Activated naive CD4-positive, alpha-beta T cell treated with anti-CD3 and anti-CD28 coated beads for 36 hours (primary cell): ENCODE measurements around the gene GPC6. TPM values are rescaled to one million over a fixed set of nuclear protein-coding genes. Genes with fewer than 3 reads are reported as not detected.

Experiments
- CTCF ChIA-PET: fragments of 350-600 bp; sonication (Branson Sonifier 250); formaldehyde crosslinking; loops from one replicate; lab custom pipeline; 2021; ENCODE audit warnings: antibody characterized with exemption; lab: Charles Lee
- DNase-seq: peaks from one replicate; pipeline ENCODE4 v3.0.0-alpha.2; 2020
- H3K27ac Mint-ChIP-seq: one replicate; pipeline ENCODE4 v1.8.0; 2021; ENCODE audit warnings: mild to moderate bottlenecking, mixed read lengths
- H3K27me3 Mint-ChIP-seq: one replicate; pipeline ENCODE4 v1.8.0; 2021; ENCODE audit warnings: low read depth, mixed read lengths
- H3K36me3 Mint-ChIP-seq: one replicate; pipeline ENCODE4 v1.8.0; 2021; ENCODE audit warnings: low read depth, mixed read lengths
- H3K4me1 Mint-ChIP-seq: one replicate; pipeline ENCODE4 v1.8.0; 2021; ENCODE audit warnings: low read depth, mixed read lengths
- H3K4me3 Mint-ChIP-seq: one replicate; pipeline ENCODE4 v1.8.0; 2021; ENCODE audit warnings: mild to moderate bottlenecking, moderate library complexity, mixed read lengths
- H3K9me3 Mint-ChIP-seq: one replicate; pipeline ENCODE4 v1.8.0; 2021; ENCODE audit warnings: mixed read lengths
- intact Hi-C: fragments of 100-400 bp; cut with micrococcal nuclease; formaldehyde crosslinking; loops from one replicate; pipeline ENCODE4 v1.15.1; 2023
- total RNA-seq, 2 experiments: library from RNA; stranded (reverse); gene quantifications; one replicate each; pipeline ENCODE4 v1.2.3, GENCODE V29; 2021

The GPC6 gene
- total RNA-seq, 2 experiments from 2014 or later: not detected

DNA sequence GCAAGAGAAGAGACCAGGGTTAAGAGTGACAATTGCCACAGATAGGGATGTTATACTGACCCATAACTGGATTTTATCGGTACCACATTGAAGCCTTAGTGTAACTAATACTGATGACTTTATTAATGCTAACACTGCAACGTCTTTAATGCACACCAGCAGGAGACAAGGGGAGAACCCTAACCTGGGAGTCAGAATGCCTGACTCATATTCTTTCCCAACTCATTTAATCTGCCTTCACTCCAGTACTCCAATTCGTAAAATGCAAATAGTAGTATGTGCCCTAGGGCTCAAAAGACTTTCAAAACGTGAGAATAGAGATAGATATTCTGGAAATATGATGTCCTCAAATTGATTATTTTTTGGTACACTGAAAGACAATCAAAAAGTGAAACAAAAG lies 62.4 kb downstream of the GPC6 start:
- no peaks in the 10 kb centered on the region for H3K36me3 Mint-ChIP-seq
- no peaks in the 10 kb centered on the region for H3K27me3 Mint-ChIP-seq
- H3K4me3 Mint-ChIP-seq: no peak overlapping the region
- no peaks in the 10 kb centered on the region for H3K9me3 Mint-ChIP-seq
- no peak for DNase-seq
- peaks cover 8% of the 10 kb centered on the region for H3K4me1 Mint-ChIP-seq
- no peak overlapping the region for H3K27ac Mint-ChIP-seq
- CTCF ChIA-PET: no interaction called here
- intact Hi-C loops: no loop called here

DNA sequence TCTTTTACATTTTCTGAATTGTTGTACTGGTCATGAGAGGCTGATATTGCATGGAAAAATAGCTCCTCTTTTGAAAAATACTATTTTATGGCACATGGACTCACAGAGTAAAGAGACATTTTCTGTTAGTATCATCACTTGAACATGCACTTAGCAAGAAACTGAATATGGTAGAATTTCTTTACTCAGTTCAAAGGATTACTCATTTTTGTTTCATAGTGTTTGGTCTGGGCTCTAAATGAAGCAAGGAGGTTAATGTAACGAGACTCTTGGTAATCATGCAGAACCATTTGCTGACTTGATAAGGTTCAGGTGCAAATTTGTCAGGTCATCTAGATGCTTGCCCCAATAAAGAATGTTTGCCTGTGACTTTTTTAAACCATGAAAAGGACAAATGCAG lies 63.2 kb downstream of the GPC6 start:
- no peak for DNase-seq
- intact Hi-C loops: loop anchor here (5.0 kb wide), 1 partner anchor 1127 kb away; no protein-coding TSS in a partner anchor
- CTCF ChIA-PET: no interaction called here
- Mint-ChIP-seq H3K27ac (no peak overlapping the region), H3K4me3 (no peak overlapping the region), H3K4me1 (peaks cover 8% of the 10 kb centered on the region), H3K36me3 (no peaks in the 10 kb centered on the region), H3K9me3 (no peaks in the 10 kb centered on the region), H3K27me3 (peaks cover 2% of the 10 kb centered on the region)

DNA sequence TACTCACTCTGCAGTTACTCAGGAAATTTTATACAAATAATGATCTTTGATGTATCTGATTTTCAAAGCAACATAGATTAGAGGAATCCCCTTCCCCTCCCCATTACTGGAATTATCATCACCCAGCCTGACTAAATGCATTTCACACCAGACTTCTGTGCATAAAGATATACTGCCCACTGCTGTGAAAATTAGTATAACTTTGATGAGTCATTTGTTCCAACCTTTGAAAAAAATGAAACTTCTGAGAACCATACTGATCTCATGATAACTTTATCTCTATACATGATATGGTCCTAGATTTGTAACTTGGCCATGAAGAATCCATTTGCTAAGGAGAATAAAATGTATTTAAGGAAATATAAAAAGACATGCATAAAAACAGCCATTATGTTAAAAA lies 63.9 kb downstream of the GPC6 start:
- intact Hi-C loops: loop anchor here (5.0 kb wide), 1 partner anchor 1127 kb away; no protein-coding TSS in a partner anchor
- Mint-ChIP-seq H3K9me3 (no peaks in the 10 kb centered on the region), H3K4me3 (no peak overlapping the region), H3K27me3 (peaks cover 2% of the 10 kb centered on the region), H3K27ac (no peak overlapping the region), H3K4me1 (peaks cover 8% of the 10 kb centered on the region), H3K36me3 (no peaks in the 10 kb centered on the region)
- no peak for DNase-seq
- CTCF ChIA-PET: no interaction called here

DNA sequence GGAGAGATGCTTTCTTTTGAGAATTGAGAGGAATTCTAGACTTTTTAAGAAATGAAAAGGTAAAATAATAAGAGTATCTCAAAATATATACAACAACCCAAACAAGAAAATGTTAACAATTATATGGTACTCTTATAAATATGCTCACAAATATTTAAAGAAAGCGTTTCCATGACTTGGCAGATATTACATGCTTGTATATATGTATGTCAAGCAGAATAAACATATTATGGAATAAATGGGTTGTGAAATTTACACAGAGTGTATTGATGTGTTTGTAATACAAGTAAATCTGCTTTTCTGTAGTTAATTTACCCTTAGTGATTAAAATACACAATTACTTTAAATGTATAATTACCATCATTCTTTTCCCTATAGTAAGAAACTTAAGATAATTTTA lies 65.8 kb downstream of the GPC6 start:
- DNase-seq: no peak
- peaks cover 8% of the 10 kb centered on the region for H3K4me1 Mint-ChIP-seq
- H3K4me3 Mint-ChIP-seq: no peak overlapping the region
- no peak overlapping the region for H3K27ac Mint-ChIP-seq
- H3K27me3 Mint-ChIP-seq: peaks cover 2% of the 10 kb centered on the region
- intact Hi-C loops: loop anchor here (5.0 kb wide), 1 partner anchor 1125 kb away; no protein-coding TSS in a partner anchor
- CTCF ChIA-PET: no interaction called here
- no peaks in the 10 kb centered on the region for H3K9me3 Mint-ChIP-seq
- no peaks in the 10 kb centered on the region for H3K36me3 Mint-ChIP-seq

DNA sequence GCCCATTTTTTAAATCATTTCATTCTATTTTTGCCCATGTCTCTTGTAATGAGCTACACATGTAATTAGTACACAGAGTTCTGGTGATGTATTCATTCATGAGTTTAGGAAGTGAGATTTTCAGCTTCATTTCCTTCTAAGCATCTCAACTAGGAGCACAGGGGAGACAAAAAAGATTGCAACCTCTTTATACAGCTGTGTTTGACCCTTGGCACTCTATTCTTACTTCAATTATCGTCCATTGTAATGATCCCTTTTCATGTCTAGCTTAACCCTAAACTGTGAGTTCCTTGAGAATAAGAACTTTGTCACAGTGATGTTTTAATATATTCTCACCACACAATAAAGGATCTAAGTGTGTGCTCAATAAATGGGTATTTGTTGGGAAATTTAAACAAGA lies 67.1 kb downstream of the GPC6 start:
- H3K4me1 Mint-ChIP-seq: peaks cover 8% of the 10 kb centered on the region
- no peak overlapping the region for H3K27ac Mint-ChIP-seq
- H3K9me3 Mint-ChIP-seq: no peaks in the 10 kb centered on the region
- CTCF ChIA-PET: interaction anchor here (0.5 kb wide), 1 partner anchor 1060 kb away, joined by 3 read pairs; no protein-coding TSS in a partner anchor
- intact Hi-C loops: loop anchor here (5.0 kb wide), 1 partner anchor 1124 kb away; no protein-coding TSS in a partner anchor
- DNase-seq: no peak
- H3K4me3 Mint-ChIP-seq: no peak overlapping the region
- H3K27me3 Mint-ChIP-seq: peaks cover 4% of the 10 kb centered on the region
- no peaks in the 10 kb centered on the region for H3K36me3 Mint-ChIP-seq

DNA sequence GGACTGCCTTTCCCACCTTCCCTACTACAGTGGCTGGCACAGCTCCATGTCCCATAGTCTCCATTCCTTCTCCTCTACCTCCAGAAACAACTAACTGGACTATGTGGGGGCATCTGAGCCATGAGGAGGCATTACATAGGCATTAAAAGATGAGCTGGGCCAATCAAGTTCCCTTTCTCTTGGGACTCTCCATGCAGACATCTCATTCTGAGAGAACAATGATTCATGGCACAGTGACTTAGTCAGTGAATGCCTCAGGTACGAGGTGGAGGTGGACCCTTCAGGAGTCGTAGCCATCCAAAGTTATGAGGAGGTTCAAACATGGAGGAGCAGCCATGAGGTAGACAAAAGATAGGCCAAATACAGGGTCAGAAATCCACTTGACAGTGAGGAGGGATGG lies 70.0 kb downstream of the GPC6 start:
- Mint-ChIP-seq H3K9me3 (no peaks in the 10 kb centered on the region), H3K27me3 (peaks cover 4% of the 10 kb centered on the region), H3K27ac (no peak overlapping the region), H3K36me3 (no peaks in the 10 kb centered on the region), H3K4me1 (no peaks in the 10 kb centered on the region), H3K4me3 (no peak overlapping the region)
- intact Hi-C loops: no loop called here
- CTCF ChIA-PET: no interaction called here
- DNase-seq: no peak

DNA sequence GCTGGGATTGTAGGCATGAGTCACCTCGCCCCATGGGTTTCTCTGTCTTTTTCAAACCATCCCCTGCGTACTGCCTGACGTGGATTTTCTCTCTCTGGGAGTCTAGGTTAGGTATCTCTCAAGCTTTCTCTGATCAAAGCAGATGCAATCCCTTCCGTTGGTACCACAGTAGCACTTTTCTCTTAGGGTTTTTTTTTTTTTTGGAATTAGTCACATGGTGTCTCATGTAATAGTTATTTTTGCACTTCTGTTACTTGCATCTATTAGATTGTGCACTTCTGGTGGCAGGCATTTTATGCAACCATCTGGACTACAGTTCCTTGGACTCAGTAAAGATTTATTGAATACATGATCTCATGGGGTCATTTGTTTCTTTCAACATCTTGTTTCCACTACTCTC lies 72.1 kb downstream of the GPC6 start:
- Mint-ChIP-seq H3K9me3 (no peaks in the 10 kb centered on the region), H3K4me1 (no peaks in the 10 kb centered on the region), H3K27ac (no peak overlapping the region), H3K4me3 (no peak overlapping the region), H3K36me3 (no peaks in the 10 kb centered on the region), H3K27me3 (peaks cover 4% of the 10 kb centered on the region)
- intact Hi-C loops: no loop called here
- CTCF ChIA-PET: no interaction called here
- no peak for DNase-seq

DNA sequence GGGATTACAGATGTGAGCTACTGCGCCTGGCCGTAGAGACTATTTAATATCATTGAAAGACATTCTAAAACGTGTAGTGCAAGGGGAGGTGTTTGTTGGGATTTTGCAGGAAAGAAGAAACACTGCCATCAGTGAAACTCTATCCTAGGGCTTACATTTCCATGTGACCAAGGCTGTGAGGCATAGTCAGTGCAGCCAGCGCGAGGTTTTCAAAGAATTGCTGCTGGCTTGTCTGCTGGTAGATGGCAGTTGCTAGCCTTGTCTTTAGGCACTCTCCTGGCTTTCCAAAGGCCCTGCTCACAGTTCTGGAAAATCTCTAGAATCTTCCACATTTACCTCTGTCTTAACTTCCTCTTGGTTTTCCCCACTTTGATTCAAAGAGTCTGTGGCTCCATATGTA lies 77.5 kb downstream of the GPC6 start:
- CTCF ChIA-PET: no interaction called here
- no peaks in the 10 kb centered on the region for H3K4me1 Mint-ChIP-seq

DNA sequence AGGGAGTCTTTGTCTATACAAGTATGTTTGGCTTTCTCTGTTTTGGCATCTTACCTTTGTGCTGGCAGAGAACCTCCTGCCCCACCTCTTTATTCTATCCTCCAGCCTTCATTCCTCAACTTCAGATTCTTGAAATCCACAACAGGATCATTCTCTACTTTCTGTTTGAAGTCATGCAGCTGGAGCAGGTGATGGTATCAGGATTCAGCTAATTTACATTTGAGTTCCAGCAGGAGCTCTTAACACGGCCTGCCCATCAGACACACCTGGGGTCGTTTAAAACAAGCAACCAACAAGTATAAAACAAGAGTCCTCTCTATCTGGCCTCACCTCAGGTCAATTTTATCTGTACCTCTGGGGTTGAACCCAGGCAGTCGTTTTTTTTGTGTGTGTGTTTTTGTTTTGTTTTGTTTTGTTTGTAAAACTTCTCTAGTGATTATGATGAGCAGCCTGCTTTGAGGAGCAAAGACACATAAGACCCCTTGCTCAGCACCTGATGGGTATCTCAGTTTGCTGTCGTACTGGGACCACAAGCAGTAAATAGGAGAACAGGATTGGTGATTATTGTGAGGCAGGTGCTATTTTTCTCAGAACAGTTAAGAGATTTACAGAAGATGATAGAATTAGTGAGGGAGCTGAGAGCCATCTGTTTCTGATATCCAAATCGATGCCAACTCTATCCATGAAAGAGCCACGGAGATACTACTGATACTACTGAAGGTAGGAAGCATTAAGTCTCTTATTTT lies 78.4 kb downstream of the GPC6 start:
- no peaks in the 10 kb centered on the region for H3K4me1 Mint-ChIP-seq
- H3K9me3 Mint-ChIP-seq: no peaks in the 10 kb centered on the region
- no peak overlapping the region for H3K4me3 Mint-ChIP-seq
- H3K36me3 Mint-ChIP-seq: no peaks in the 10 kb centered on the region
- intact Hi-C loops: no loop called here
- peaks cover 2% of the 10 kb centered on the region for H3K27me3 Mint-ChIP-seq
- no peak for DNase-seq
- CTCF ChIA-PET: no interaction called here
- H3K27ac Mint-ChIP-seq: no peak overlapping the region

More for the DNA sequence above, 77.5 kb downstream of the GPC6 start:
- no peak for DNase-seq
- Mint-ChIP-seq H3K36me3 (no peaks in the 10 kb centered on the region), H3K4me3 (no peak overlapping the region), H3K9me3 (no peaks in the 10 kb centered on the region), H3K27me3 (peaks cover 2% of the 10 kb centered on the region), H3K27ac (no peak overlapping the region)
- intact Hi-C loops: no loop called here

DNA sequence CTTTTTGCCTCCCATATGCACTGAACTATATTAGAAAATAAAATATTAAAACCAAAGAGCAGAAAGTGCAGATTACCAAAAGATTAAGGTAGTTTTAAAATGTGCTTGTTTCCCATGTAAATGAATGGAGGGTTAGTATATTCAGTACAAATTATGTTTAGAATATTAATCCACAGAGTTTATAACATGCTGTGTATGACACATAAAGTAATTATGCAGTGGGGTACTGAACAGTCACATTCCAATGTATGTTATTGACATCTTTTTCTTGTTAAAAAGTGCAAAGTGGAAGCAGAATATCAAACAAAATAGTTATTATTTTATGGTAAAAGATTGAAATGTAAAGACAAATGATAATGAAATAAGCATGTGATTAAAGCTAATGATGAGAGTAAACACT lies 79.3 kb downstream of the GPC6 start:
- CTCF ChIA-PET: no interaction called here
- Mint-ChIP-seq H3K27me3 (peaks cover 2% of the 10 kb centered on the region), H3K4me3 (no peak overlapping the region), H3K36me3 (no peaks in the 10 kb centered on the region), H3K4me1 (no peaks in the 10 kb centered on the region), H3K27ac (no peak overlapping the region), H3K9me3 (no peaks in the 10 kb centered on the region)
- intact Hi-C loops: no loop called here
- DNase-seq: no peak

DNA sequence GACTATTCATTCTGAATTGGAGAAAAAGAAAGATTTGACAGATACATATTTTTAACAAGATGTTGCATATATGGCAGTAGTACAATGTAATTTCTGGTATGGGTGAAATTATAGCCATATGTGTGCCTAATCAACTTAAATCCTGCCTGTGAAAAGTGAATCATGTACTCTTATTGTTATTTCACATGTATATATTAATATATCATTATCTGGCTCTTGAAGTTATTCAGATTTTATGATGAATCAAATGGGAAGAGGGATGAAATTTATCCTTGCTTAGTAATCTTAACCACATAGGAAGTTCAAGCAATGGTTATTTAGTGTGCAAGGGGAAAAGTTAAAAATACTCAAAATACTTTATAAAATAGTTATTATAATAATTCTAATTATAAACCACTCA lies 80.5 kb downstream of the GPC6 start:
- no peak for DNase-seq
- CTCF ChIA-PET: no interaction called here
- Mint-ChIP-seq H3K4me3 (no peak overlapping the region), H3K4me1 (no peaks in the 10 kb centered on the region), H3K27me3 (peaks cover 2% of the 10 kb centered on the region), H3K9me3 (no peaks in the 10 kb centered on the region), H3K27ac (no peak overlapping the region), H3K36me3 (no peaks in the 10 kb centered on the region)
- intact Hi-C loops: no loop called here

DNA sequence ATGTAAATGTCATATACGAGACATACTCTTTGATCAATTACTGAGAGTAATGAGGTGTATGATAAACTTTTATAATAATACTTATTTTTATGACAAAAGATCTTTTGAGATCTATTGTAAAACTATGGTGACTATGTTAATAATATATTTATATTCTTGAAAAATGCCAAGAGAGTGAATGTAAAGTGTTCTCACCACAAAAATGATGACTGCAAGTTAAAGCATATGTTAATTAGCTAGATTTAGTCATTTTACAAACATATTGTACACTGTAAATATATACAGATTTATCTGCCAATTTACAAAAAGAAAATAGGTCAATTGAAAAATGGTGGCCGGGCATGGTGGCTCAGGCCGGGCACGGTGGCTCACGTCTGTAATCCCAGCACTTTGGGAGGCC lies 81.0 kb downstream of the GPC6 start:
- peaks cover 2% of the 10 kb centered on the region for H3K27me3 Mint-ChIP-seq
- DNase-seq: no peak
- intact Hi-C loops: no loop called here
- CTCF ChIA-PET: no interaction called here
- no peaks in the 10 kb centered on the region for H3K9me3 Mint-ChIP-seq
- no peak overlapping the region for H3K27ac Mint-ChIP-seq
- no peaks in the 10 kb centered on the region for H3K36me3 Mint-ChIP-seq
- no peak overlapping the region for H3K4me3 Mint-ChIP-seq
- no peaks in the 10 kb centered on the region for H3K4me1 Mint-ChIP-seq

DNA sequence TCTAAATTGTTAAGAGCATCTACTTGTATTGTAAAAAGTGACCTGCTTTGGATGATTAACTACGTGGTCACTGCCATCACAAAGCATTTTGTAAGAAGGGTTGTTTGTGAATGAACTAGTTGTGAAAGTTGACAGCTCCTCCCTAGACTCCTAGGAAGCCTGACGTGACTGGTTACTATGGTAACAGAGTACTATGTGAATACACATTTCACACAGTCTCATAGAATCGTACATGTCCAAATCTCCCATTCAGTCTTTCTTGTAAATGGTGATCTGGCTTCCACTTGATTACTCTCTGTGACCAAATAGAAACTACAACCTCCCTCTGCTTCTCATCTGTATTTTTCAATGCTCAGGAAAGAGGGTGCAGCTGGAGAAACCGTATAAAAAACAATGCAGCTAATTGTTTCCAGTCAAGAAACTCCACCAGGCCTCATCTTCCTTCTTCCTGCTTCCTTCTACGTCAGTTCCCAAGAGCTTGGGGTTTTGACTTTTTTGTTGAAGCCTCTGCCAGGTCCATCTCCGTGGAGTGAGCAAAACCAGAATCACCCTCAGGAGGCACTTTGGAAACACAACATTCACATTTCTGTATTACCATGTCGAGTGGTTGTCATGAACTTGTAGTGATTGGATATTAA lies 83.4 kb downstream of the GPC6 start:
- DNase-seq: no peak
- H3K27me3 Mint-ChIP-seq: peaks cover 5% of the 10 kb centered on the region
- CTCF ChIA-PET: no interaction called here
- no peak overlapping the region for H3K4me3 Mint-ChIP-seq
- no peaks in the 10 kb centered on the region for H3K4me1 Mint-ChIP-seq
- intact Hi-C loops: no loop called here
- no peak overlapping the region for H3K27ac Mint-ChIP-seq
- no peaks in the 10 kb centered on the region for H3K36me3 Mint-ChIP-seq
- no peaks in the 10 kb centered on the region for H3K9me3 Mint-ChIP-seq
